CD1c-positive myeloid dendritic cell (primary cell): ENCODE data around the gene JPH3.
"Not testable (repeated sequence)": the region's sequence is repeated elsewhere in the genome, so short reads cannot be mapped to it uniquely, and the experiment has no call there.

ENCODE experiments used
- DNase-seq: peaks from one replicate; pipeline ENCODE4 v3.0.0-alpha.2; 2016; ENCODE audit errors: extremely low spot score

JPH3 gene

GRCh38 chr16:87575027-87575804, 27.1 kb upstream of the JPH3 start:
- no peak for DNase-seq

DNA sequence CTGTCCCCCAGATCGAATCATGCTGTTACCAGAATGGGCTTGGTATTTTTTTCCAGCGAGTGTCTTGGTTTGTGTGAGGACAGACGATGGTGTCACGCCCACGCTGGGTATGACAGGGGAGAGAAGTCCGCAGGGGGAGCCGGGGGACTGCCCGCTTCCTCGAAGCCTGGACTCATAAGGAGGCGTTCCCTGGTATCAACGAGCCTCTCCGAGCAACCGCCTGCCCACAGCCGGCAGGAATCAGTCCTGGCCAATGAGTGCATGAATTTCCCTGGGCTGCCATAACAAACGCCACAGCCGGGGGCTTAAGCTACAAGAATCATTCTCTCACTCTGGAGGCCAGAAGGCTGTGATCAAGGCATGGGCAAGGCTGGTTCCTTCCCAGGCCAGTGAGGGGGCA, 26.1 kb upstream of the JPH3 start:
- no peak for DNase-seq

DNA sequence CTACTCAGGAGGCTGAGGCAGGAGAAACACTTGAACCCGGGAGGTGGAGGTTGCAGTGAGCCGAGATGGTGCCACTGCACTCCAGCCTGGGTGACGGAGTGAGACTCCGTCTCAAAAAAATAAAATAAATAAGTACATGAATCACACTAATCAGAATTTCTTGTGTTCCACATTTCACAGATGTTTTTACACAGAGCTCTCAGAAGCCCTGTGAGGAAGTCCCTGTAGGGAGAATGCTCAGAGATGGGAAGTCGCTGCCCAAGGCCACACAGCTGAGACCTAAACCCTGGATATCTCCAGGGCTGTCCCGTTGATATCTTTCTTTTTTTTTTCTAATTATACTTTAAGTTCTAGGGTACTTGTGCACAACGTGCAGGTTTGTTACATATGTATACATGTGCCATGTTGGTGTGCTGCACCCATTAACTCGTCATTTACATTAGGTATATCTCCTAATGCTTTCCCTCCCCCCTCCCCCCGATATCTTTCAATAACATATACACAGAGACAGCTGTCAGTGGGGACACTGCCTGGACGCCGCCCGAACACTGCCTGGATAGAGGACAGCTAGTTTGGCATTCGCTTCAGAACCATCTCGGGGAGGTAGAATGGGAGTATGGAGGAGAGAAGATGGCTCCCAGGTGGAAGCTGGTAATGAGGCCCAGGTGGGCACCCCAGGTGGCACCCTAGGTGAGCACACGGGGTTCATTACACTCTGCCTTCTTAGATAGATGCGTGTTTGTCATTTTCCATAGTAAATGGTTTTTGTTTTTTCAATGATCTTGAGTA, 24.0 kb upstream of the JPH3 start:
- not testable (repeated sequence) for DNase-seq

DNA sequence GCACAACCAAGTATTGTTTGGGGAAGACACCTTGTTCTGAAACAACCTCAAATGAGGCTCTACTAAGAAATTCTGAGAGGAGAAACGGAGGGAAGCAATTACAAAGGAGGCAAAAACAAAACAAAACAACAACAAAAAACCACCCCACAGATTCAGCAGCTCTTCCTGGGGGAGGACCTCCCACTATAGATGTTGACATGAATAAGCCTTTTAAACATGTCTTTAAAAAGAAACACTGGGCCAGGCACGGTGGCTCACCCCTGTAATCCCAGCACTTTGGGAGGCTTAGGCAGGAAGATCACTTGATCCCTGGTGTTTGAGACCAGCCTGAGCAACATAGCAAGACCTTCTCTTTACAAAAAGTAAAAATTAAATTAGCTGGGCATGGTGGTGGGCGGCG, 22.6 kb upstream of the JPH3 start:
- no peak for DNase-seq

GRCh38 chr16:87580855-87581261, 21.4 kb upstream of the JPH3 start:
- DNase-seq = peak; percentile 19

DNA sequence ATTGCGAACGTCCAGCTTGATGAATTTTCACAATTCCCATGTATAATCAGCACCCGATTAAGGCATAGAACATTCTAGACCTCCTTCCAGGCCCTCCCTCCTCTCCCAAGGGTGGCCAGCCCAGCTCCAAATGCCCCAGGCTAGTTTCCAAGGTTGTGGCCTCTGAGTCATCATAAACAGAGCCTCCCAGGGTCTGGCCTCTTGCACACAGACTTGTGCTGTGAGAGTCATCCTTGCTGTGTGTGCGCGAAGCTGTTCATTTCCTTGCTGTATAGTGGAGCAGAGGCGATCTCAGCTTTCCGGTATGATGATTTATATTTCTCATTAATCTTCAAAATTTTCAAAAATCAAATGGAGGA, 20.5 kb upstream of the JPH3 start:
- DNase-seq = no peak

GRCh38 chr16:87582216-87582965, 19.9 kb upstream of the JPH3 start:
- DNase-seq = no peak

- DNase-seq = no peak
Observed at GRCh38 chr16:87582966-87583325, 19.4 kb upstream of the JPH3 start.

DNA sequence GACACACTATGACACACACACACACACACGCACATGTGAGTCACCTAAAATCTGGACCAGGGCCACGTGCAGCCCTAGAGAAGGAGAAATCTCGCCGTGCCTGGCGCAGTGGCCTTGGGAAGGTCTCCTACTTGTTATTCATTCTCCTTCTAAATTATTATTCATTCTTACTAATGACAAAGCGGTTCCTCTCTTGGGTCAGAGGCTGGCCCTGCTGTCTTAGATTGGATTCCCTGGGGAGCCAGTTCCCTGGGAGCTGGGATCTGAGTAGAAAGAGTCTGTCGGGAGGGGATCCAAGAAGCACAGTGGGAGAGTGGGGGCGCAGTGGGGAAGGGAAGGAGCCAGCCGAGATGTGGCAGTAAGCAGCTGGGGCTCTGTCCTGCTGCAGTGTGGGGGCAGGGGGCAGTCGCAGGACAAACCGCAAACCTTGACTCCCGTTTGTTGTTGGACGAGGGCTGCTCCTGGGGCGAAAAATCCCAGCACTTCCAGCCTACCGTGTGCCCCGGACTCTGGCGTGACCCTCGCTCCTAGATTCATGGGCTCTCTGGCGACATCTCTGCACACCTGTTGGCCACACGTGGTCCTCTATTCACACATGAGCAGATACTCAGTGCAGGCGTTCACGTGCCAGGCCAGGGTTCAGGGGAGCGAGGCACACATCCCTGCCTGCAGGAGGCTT, 18.7 kb upstream of the JPH3 start:
- no peak for DNase-seq

- DNase-seq = no peak
Observed at GRCh38 chr16:87584271-87584670, 18.0 kb upstream of the JPH3 start.

GRCh38 chr16:87584975-87585374, 17.3 kb upstream of the JPH3 start:
- DNase-seq = no peak

- DNase-seq = no peak
Observed at GRCh38 chr16:87585442-87586200, 16.7 kb upstream of the JPH3 start.

DNA sequence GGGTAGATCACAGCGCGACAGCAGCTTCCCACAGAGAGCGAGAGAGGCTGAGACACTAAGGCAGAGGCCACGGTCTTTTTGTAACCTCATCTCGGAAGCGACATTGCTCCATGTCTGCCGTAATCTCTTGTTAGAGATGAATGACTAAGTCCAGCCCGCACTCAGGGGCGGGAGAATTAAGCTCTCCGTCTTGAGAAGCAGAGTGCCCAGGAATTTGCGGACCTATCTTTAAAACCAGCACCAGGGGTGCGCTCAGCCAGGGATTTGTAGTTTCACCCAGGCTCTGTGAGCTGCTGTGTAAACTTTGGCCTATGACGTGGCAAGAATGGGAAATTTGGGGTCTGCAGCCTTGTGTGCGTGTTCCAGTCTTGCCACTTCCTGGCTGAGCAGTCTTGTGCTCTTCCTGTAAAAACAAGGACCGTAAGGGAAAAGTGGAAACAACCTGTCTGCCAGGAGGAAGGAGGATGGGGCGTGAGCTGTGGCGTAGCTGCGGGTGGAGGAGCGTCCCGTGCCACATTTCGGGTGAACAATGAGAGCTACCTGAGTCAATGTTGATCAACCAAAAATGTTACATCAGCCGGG, 16.0 kb upstream of the JPH3 start:
- no peak for DNase-seq

GRCh38 chr16:87587636-87588035, 14.7 kb upstream of the JPH3 start:
- no peak for DNase-seq

GRCh38 chr16:87592018-87592712, 10.1 kb upstream of the JPH3 start:
- DNase-seq = no peak

- no peak for DNase-seq
Observed at GRCh38 chr16:87593710-87594258, 8.5 kb upstream of the JPH3 start.

DNA sequence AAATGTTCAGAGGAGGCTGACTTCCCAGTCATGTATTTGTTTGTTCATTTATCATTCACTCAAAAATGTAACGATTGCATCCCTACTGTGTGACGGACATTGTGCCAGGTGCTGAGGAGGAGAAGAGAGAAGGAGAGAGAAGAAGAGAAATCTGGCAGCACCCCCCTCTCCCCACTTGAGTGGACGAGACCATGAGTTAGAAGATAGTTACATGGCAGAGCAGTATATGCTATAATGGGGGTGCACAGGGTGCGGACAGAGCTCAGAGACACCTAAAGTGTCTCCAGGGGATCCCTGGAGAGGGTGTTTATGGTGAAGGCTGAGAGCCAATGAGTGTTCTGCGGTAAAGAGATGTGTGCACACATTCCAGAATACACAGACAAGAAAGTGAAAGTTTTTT, 6.6 kb upstream of the JPH3 start:
- no peak for DNase-seq

DNA sequence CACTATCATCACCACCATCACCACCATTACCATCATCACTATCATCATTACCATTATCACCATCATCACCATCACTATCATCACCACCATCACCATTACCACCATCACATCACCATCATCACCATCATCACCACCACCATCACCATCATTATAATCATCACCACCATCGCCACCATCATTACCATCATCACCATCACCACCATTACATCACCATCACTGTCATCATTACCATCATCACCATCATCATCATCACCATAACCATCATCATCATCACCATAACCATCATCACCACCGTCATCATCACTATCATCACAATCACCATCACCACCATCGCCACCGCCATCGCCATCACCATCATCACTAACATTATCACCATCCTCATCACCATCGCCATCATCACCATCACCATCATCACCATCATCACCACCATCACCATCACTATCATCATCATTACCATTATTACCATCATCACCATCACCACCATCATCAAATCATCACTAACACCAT, 4.9 kb upstream of the JPH3 start:
- no peak for DNase-seq

DNA sequence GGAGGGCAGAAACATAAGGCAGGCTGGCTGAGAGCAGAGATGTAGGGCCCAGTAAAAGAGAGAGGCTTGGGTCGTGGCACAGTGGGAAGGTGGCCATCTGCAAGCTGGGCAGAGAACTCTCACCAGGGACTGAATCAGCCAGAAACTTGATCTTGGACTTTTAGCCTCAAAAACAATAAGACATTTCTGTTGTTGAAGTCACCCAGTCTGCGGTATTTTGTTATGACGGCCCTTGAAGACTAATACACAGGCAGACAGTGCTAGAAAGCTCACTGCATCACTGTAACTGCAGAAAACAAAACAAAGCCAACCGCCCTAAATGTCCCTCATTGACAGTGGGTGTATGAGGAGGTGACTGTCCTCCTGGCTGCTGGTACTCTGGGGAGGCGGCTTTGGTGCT, 3.9 kb upstream of the JPH3 start:
- DNase-seq = no peak

GRCh38 chr16:87600246-87600645, 2.1 kb upstream of the JPH3 start:
- DNase-seq = no peak
